Fibroblast of skin of abdomen (primary cell): ENCODE measurements around the gene PNMA1.

Experiments
- DNase-seq: peaks from one replicate; pipeline ENCODE4 v3.0.0-alpha.2; 2013

PNMA1 gene

GRCh38 chr14:73736842-73737241 lies 22.7 kb upstream of the PNMA1 start:
- no peak for DNase-seq

GRCh38 chr14:73732006-73732405 lies 17.8 kb upstream of the PNMA1 start:
- no peak for DNase-seq

- no peak for DNase-seq
These were observed 16.9 kb upstream of the PNMA1 start for GRCh38 chr14:73731111-73731510.

- no peak for DNase-seq
These were observed 15.5 kb upstream of the PNMA1 start for GRCh38 chr14:73729556-73730265.

GRCh38 chr14:73728717-73729330 lies 14.6 kb upstream of the PNMA1 start:
- DNase-seq: peak; percentile 50

- no peak for DNase-seq
These were observed 13.0 kb upstream of the PNMA1 start for GRCh38 chr14:73727166-73727565.

GRCh38 chr14:73726025-73726961 lies 12.1 kb upstream of the PNMA1 start:
- DNase-seq: no peak

- no peak for DNase-seq
These were observed 11.2 kb upstream of the PNMA1 start for GRCh38 chr14:73725116-73726024.

- DNase-seq: no peak
These were observed 10.5 kb upstream of the PNMA1 start for GRCh38 chr14:73724696-73725095.

GRCh38 chr14:73723797-73724661 lies 9.8 kb upstream of the PNMA1 start:
- peak; percentile 87 for DNase-seq

GRCh38 chr14:73723406-73723796 lies 9.2 kb upstream of the PNMA1 start:
- DNase-seq: no peak

GRCh38 chr14:73722581-73722980 lies 8.4 kb upstream of the PNMA1 start:
- DNase-seq: no peak

GRCh38 chr14:73721101-73721821 lies 7.1 kb upstream of the PNMA1 start:
- DNase-seq: no peak

- no peak for DNase-seq
These were observed 6.5 kb upstream of the PNMA1 start for GRCh38 chr14:73720636-73721035.

- DNase-seq: no peak
These were observed 5.6 kb upstream of the PNMA1 start for GRCh38 chr14:73719791-73720190.

GRCh38 chr14:73719361-73719760 lies 5.2 kb upstream of the PNMA1 start:
- no peak for DNase-seq

- DNase-seq: no peak
These were observed 4.5 kb upstream of the PNMA1 start for GRCh38 chr14:73718418-73719251.

- no peak for DNase-seq
These were observed 3.7 kb upstream of the PNMA1 start for GRCh38 chr14:73717711-73718417.

- peak; percentile 35 for DNase-seq
These were observed 3.1 kb upstream of the PNMA1 start for GRCh38 chr14:73717266-73717665.
